ENCODE measurements around the gene CRAMP1. TPM values are rescaled to one million over a fixed set of nuclear protein-coding genes. Genes with fewer than 3 reads are reported as not detected.

CRAMP1 gene
- total RNA-seq, 1 experiment from 2014 or later: 28.8 TPM

DNA sequence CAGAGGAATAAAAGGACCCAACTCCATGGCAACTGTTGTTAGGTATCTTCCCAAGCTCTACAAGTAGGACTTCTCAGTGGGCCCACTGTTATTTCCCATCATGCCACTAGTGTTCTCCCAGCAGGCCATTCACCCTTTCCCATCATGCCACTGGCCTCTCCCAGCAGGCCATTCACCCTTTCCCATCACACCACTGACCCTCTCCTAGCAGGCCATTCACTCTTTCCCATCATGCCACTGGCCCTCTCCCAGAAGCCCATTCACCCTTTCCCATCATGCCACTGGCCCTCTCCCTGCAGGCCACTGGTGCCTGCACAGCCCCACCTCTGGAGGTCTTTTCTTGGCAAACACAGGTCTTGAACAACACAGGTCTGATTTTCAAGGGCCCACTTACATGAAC lies 36.6 kb upstream of the CRAMP1 start:
- in situ Hi-C loops (cut with HindIII; ENCODE audit: low pct_unique_long_range_greater_than_20kb, low sequenced_read_pairs) (no loop called here), intact Hi-C loops (cut with micrococcal nuclease; ENCODE audit: unreplicated experiment) (no loop called here)
- no peaks in the 10 kb centered on the region for H3K27me3 ChIP-seq (ENCODE audit: control insufficient read depth, insufficient read depth, low read length)
- ChIA-PET CTCF (no interaction called here), POLR2A (no interaction called here)
- peaks cover 2% of the 10 kb centered on the region; the same call in 1 of the 2 replicates for H3K36me3 ChIP-seq (ENCODE audit: control insufficient read depth, insufficient read depth, low read length)
- ATAC-seq: no peak
- DNase-seq (ENCODE audit: low read depth, low spot score): no peak
- H3K4me1 ChIP-seq (ENCODE audit: control insufficient read depth, insufficient read depth, low read length): no peaks in the 10 kb centered on the region
- BruUV-seq (replicated peaks): no TSS peak
- H3K4me3 ChIP-seq (ENCODE audit: low read depth in 2 of 2, low read length in 2 of 2): no peak overlapping the region
- H3K27ac ChIP-seq (ENCODE audit: low read length): no peak overlapping the region
- TF ChIP-seq REST (IDR thresholded peaks at IDR 0.05; ENCODE audit: insufficient read depth in 1 of 2, low read depth in 2 of 2, low read length in 1 of 2) (no peak), POLR2AphosphoS5 (IDR thresholded peaks at IDR 0.05; ENCODE audit: low read depth, low read length) (no peak), TCF7L2 (IDR thresholded peaks at IDR 0.05; ENCODE audit: low read depth, low read length) (no peak), SIN3A (IDR thresholded peaks at IDR 0.05; ENCODE audit: borderline replicate concordance, insufficient read depth, low read depth, low read length) (no peak)
- TF ChIP-seq, protein P1, sequence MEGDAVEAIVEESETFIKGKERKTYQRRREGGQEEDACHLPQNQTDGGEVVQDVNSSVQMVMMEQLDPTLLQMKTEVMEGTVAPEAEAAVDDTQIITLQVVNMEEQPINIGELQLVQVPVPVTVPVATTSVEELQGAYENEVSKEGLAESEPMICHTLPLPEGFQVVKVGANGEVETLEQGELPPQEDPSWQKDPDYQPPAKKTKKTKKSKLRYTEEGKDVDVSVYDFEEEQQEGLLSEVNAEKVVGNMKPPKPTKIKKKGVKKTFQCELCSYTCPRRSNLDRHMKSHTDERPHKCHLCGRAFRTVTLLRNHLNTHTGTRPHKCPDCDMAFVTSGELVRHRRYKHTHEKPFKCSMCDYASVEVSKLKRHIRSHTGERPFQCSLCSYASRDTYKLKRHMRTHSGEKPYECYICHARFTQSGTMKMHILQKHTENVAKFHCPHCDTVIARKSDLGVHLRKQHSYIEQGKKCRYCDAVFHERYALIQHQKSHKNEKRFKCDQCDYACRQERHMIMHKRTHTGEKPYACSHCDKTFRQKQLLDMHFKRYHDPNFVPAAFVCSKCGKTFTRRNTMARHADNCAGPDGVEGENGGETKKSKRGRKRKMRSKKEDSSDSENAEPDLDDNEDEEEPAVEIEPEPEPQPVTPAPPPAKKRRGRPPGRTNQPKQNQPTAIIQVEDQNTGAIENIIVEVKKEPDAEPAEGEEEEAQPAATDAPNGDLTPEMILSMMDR (IDR thresholded peaks at IDR 0.05): no peak
- H3K9me3 ChIP-seq (ENCODE audit: control insufficient read depth, insufficient read depth, low read depth, low read length): no peaks in the 10 kb centered on the region

DNA sequence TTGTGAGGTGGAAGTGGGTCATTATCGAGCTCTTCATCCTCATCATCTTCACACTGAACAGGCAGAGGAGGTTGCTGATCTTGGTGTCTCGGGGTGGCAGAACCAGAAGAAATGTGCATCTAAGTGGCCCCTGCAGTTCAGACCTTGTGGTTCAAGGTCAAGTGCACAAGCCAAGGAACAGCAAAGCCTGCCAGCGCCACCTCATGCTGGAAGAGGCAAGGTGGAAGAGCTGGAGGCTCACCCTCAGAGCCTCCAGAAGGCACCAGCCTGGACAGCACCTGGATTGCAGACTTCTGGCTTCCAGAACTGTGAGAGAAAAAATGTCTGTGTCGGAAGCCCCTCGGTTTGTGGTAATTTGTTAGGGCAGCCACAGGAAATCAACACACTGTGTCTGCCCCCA lies 32.9 kb upstream of the CRAMP1 start:
- ChIA-PET CTCF (no interaction called here), POLR2A (no interaction called here)
- TF ChIP-seq POLR2AphosphoS5 (IDR thresholded peaks at IDR 0.05; ENCODE audit: low read depth, low read length): no peak
- TF ChIP-seq, protein P1 (IDR thresholded peaks at IDR 0.05): no peak
- no peak for TF ChIP-seq REST (IDR thresholded peaks at IDR 0.05; ENCODE audit: insufficient read depth in 1 of 2, low read depth in 2 of 2, low read length in 1 of 2)
- no peak for TF ChIP-seq SIN3A (IDR thresholded peaks at IDR 0.05; ENCODE audit: borderline replicate concordance, insufficient read depth, low read depth, low read length)
- TF ChIP-seq TCF7L2 (IDR thresholded peaks at IDR 0.05; ENCODE audit: low read depth, low read length): no peak
- no peak overlapping the region for H3K4me3 ChIP-seq (ENCODE audit: low read depth in 2 of 2, low read length in 2 of 2)
- H3K27ac ChIP-seq (ENCODE audit: low read length): no peak overlapping the region
- ATAC-seq (no peak), DNase-seq (ENCODE audit: low read depth, low spot score) (no peak)
- intact Hi-C loops (cut with micrococcal nuclease; ENCODE audit: unreplicated experiment) (no loop called here), in situ Hi-C loops (cut with HindIII; ENCODE audit: low pct_unique_long_range_greater_than_20kb, low sequenced_read_pairs) (no loop called here)
- BruUV-seq (replicated peaks): no TSS peak
- no peaks in the 10 kb centered on the region for H3K27me3 ChIP-seq (ENCODE audit: control insufficient read depth, insufficient read depth, low read length)
- H3K36me3 ChIP-seq (ENCODE audit: control insufficient read depth, insufficient read depth, low read length): peaks cover 3% of the 10 kb centered on the region; the same call in 1 of the 2 replicates
- no peaks in the 10 kb centered on the region for H3K9me3 ChIP-seq (ENCODE audit: control insufficient read depth, insufficient read depth, low read depth, low read length)
- H3K4me1 ChIP-seq (ENCODE audit: control insufficient read depth, insufficient read depth, low read length): no peaks in the 10 kb centered on the region
